H1 (cell line): Measurements from ENCODE around the gene OTUD5. TPM values are rescaled to one million over a fixed set of nuclear protein-coding genes. Genes with fewer than 3 reads are reported as not detected.
"Not testable (repeated sequence)": the region's sequence is repeated elsewhere in the genome, so short reads cannot be mapped to it uniquely, and the experiment has no call there.

Experiments used
- CTCF ChIA-PET: fragments of 300-600 bp; sonication (Branson Sonifier 250); formaldehyde crosslinking; loops from one replicate; lab custom pipeline; 2021; ENCODE audit not compliant: partially characterized antibody; lab: Charles Lee
- POLR2A ChIA-PET: fragments of 300-600 bp; sonication (Branson Sonifier 250); formaldehyde crosslinking; loops from one replicate; lab custom pipeline; 2021; ENCODE audit warnings: inconsistent platforms; ENCODE audit not compliant: partially characterized antibody; lab: Charles Lee
- DNase-seq, 2 experiments: peaks; one replicate each; pipeline versions ENCODE4 v3.0.0 to v3.0.0-alpha.2; 2010 to 2022; ENCODE audit warnings: low spot score in 2 of 2, low read depth in 1 of 2, mixed read lengths in 1 of 2
- FAIRE-seq: peaks from 2 replicates; lab custom pipeline; 2011; peaks lifted over from hg19 to GRCh38; lab: Jason Lieb, UNC
- H2AFZ ChIP-seq: 2 replicates; pipeline ENCODE4 v1.8.1; 2012; ENCODE audit warnings: low read length, inconsistent platforms
- H2AK5ac ChIP-seq: 2 replicates; pipeline ENCODE4 v1.6.1; 2013; ENCODE audit warnings: low read depth, low read length
- H2BK120ac ChIP-seq: replicated peaks from 2 replicates; pipeline ENCODE3; 2013; ENCODE audit warnings: low read depth, low read length, inconsistent platforms
- H2BK12ac ChIP-seq: 2 replicates; pipeline ENCODE4 v1.6.1; 2013; ENCODE audit warnings: low read depth, low read length
- H2BK15ac ChIP-seq: 2 replicates; pipeline ENCODE4 v1.6.1; 2013; ENCODE audit warnings: low read length
- H2BK20ac ChIP-seq: 2 replicates; pipeline ENCODE4 v1.6.1; 2013; ENCODE audit warnings: low read length
- H2BK5ac ChIP-seq: 2 replicates; pipeline ENCODE4 v1.6.1; 2013; ENCODE audit warnings: low read depth, low read length
- H3K14ac ChIP-seq: 2 replicates; pipeline ENCODE4 v1.6.1; 2013; ENCODE audit warnings: inconsistent platforms; ENCODE audit not compliant: insufficient read length
- H3K18ac ChIP-seq: 2 replicates; pipeline ENCODE4 v1.6.1; 2013; ENCODE audit warnings: low read length; ENCODE audit errors: extremely low read depth
- H3K23ac ChIP-seq: 2 replicates; pipeline ENCODE4 v1.6.1; 2013; ENCODE audit warnings: inconsistent platforms; ENCODE audit not compliant: insufficient read length
- H3K23me2 ChIP-seq: 2 replicates; pipeline ENCODE4 v1.6.1; 2013; ENCODE audit warnings: low read depth, low read length
- H3K27ac ChIP-seq: 2 replicates; pipeline ENCODE4 v1.6.1; 2011; ENCODE audit warnings: low read depth, low read length, inconsistent platforms
- H3K27me3 ChIP-seq, 4 experiments: replicated peaks in 1 of 4; 1 replicate in 1 of 4; 2 replicates in 3 of 4; pipeline versions ENCODE4 v1.6.1 to v1.8.1; 2011 to 2013; ENCODE audit warnings: low read length in 3 of 4, mild to moderate bottlenecking in 3 of 4, inconsistent platforms in 2 of 4, mixed read lengths in 2 of 4, moderate library complexity in 1 of 4; ENCODE audit not compliant: control insufficient read depth in 3 of 4, insufficient read depth in 3 of 4; ENCODE audit errors: extremely low read depth in 1 of 4
- H3K36me3 ChIP-seq, 4 experiments: 2 replicates each; pipeline versions ENCODE4 v1.6.1 to v1.8.1; 2011 to 2013; ENCODE audit warnings: mild to moderate bottlenecking in 4 of 4, low read length in 3 of 4, moderate library complexity in 2 of 4, control low read depth in 1 of 4, inconsistent platforms in 1 of 4; ENCODE audit not compliant: insufficient read depth in 4 of 4, control insufficient read depth in 2 of 4
- H3K4ac ChIP-seq: replicated peaks from 2 replicates; pipeline ENCODE3; 2013; ENCODE audit warnings: low read length, low read depth, mixed read lengths, inconsistent platforms; ENCODE audit not compliant: insufficient read length
- H3K4me1 ChIP-seq, 4 experiments: replicated peaks in 1 of 4; 1 replicate in 1 of 4; 2 replicates in 3 of 4; pipeline versions ENCODE4 v1.6.1 to v1.8.1; 2011 to 2013; ENCODE audit warnings: low read length in 3 of 4, inconsistent platforms in 2 of 4, mixed read lengths in 1 of 4; ENCODE audit not compliant: insufficient read depth in 4 of 4, control insufficient read depth in 3 of 4
- H3K4me2 ChIP-seq, 2 experiments: 2 replicates each; pipeline versions ENCODE4 v1.6.1 to v1.8.1; 2011 to 2013; ENCODE audit warnings: low read depth in 2 of 2, low read length in 2 of 2, control low read depth in 1 of 2, inconsistent platforms in 1 of 2, mild to moderate bottlenecking in 1 of 2; ENCODE audit not compliant: insufficient read depth in 1 of 2
- H3K4me3 ChIP-seq, 4 experiments: fragments of 200-600, 300-600 bp in 1 of 4; sonication (generic), shearing (Covaris generic), sonication (Bioruptor Twin) in 1 of 4; 2 replicates each; pipeline versions ENCODE4 v1.5.1 to v1.8.1; 2011 to 2016; ENCODE audit warnings: low read length in 4 of 4, low read depth in 3 of 4, control low read depth in 2 of 4, inconsistent platforms in 2 of 4, mild to moderate bottlenecking in 2 of 4, mixed read lengths in 1 of 4, moderate library complexity in 1 of 4; ENCODE audit not compliant: insufficient read depth in 2 of 4; ENCODE audit errors: extremely low read depth in 1 of 4
- H3K56ac ChIP-seq: replicated peaks from 2 replicates; pipeline ENCODE3; 2013; ENCODE audit warnings: low read depth, mild to moderate bottlenecking, mixed read lengths, low read length, inconsistent platforms; ENCODE audit not compliant: insufficient read length
- H3K79me1 ChIP-seq: 2 replicates; pipeline ENCODE4 v1.6.1; 2013; ENCODE audit warnings: low read depth, low read length, control low read depth
- H3K79me2 ChIP-seq, 2 experiments: 2 replicates each; pipeline versions ENCODE4 v1.6.1 to v1.8.1; 2012 to 2013; ENCODE audit warnings: low read length in 2 of 2, mild to moderate bottlenecking in 2 of 2, inconsistent platforms in 1 of 2; ENCODE audit not compliant: insufficient read depth in 2 of 2, control insufficient read depth in 1 of 2
- H3K9ac ChIP-seq, 4 experiments: replicated peaks in 1 of 4; 1 replicate in 1 of 4; 2 replicates in 3 of 4; pipeline versions ENCODE4 v1.6.1 to v1.8.1; 2011 to 2013; ENCODE audit warnings: low read depth in 3 of 4, low read length in 3 of 4, control low read depth in 2 of 4, mild to moderate bottlenecking in 2 of 4, moderate library complexity in 2 of 4, inconsistent platforms in 1 of 4; ENCODE audit errors: extremely low read depth in 1 of 4
- H3K9me3 ChIP-seq, 2 experiments: 2 replicates each; pipeline versions ENCODE4 v1.6.1 to v1.8.1; 2012 to 2013; ENCODE audit warnings: mild to moderate bottlenecking in 2 of 2, moderate library complexity in 2 of 2, control low read depth in 1 of 2, inconsistent platforms in 1 of 2, low read depth in 1 of 2, low read length in 1 of 2, mixed read lengths in 1 of 2; ENCODE audit not compliant: insufficient read depth in 2 of 2
- H4K20me1 ChIP-seq, 2 experiments: replicated peaks in 1 of 2; 2 replicates each; pipeline versions ENCODE3 to v1.8.1; 2011 to 2013; ENCODE audit warnings: inconsistent platforms in 2 of 2, low read length in 2 of 2, mild to moderate bottlenecking in 1 of 2; ENCODE audit not compliant: insufficient read depth in 2 of 2, control insufficient read depth in 1 of 2
- H4K5ac ChIP-seq: 2 replicates; pipeline ENCODE4 v1.6.1; 2013; ENCODE audit warnings: low read length, low read depth, mixed read lengths, inconsistent platforms; ENCODE audit not compliant: insufficient read length
- H4K8ac ChIP-seq: 2 replicates; pipeline ENCODE4 v1.8.0; 2013; ENCODE audit warnings: mild to moderate bottlenecking, moderate library complexity, low read length, inconsistent platforms; ENCODE audit not compliant: insufficient read depth; ENCODE audit errors: extremely low read depth
- H4K91ac ChIP-seq: replicated peaks from 2 replicates; pipeline ENCODE3; 2013; ENCODE audit warnings: low read length, mixed read lengths, inconsistent platforms; ENCODE audit not compliant: insufficient read length
- WGBS, 2 experiments: shearing (Covaris generic) in 1 of 2; methylation state at CpG; one replicate each; pipeline versions ENCODE4 v1.1.6 to v1.1.7; 2013 to 2015; ENCODE audit warnings: low lambda C conversion rate in 2 of 2, mixed read lengths in 2 of 2, inconsistent platforms in 1 of 2, low coverage in 1 of 2, missing lambda C conversion rate in 1 of 2; ENCODE audit not compliant: insufficient replicate concordance in 2 of 2, insufficient coverage in 1 of 2, insufficient read length in 1 of 2; ENCODE audit errors: extremely low coverage in 1 of 2, missing lambda C conversion rate in 1 of 2; 5-methylcytosine and 5-hydroxymethylcytosine counted together
- polyA plus RNA-seq, 7 experiments: library from polyadenylated mRNA; depleted of rRNA in 3 of 7; stranded (reverse) in 5 of 7; unstranded in 2 of 7; fragments of >200 nt in 5 of 7; fragments of 200-250 nt in 2 of 7; gene quantifications; 1 replicate in 5 of 7; 2 replicates in 1 of 7; 4 replicates in 1 of 7; pipeline versions ENCODE4 v1.2.1 to v1.2.3, GENCODE V29; 2011 to 2013; ENCODE audit warnings: missing spikeins in 2 of 7, mixed read lengths in 2 of 7
- small RNA-seq: library from polyadenylated mRNA; stranded (forward); fragments of <200 nt; extraction: miRNeasy Mini kit (QIAGEN cat#:217004); gene quantifications from one replicate; pipeline ENCODE3, GENCODE V24; 2013; ENCODE audit not compliant: insufficient read depth
- total RNA-seq: library from RNA; stranded (reverse); fragmentation: NEBNext Ultra II Directional; extraction: Animal tissue kit (Norgen Biotek cat#: 25700); gene quantifications from 2 replicates; pipeline ENCODE4 v1.2.1, GENCODE V29; 2021

Gene OTUD5
- total and polyA plus RNA-seq, 2 of the 8 experiments (the other 6 are each of a cell fraction or from before 2014, with no cell fraction given), result 46.3 to 53.5 TPM

DNA sequence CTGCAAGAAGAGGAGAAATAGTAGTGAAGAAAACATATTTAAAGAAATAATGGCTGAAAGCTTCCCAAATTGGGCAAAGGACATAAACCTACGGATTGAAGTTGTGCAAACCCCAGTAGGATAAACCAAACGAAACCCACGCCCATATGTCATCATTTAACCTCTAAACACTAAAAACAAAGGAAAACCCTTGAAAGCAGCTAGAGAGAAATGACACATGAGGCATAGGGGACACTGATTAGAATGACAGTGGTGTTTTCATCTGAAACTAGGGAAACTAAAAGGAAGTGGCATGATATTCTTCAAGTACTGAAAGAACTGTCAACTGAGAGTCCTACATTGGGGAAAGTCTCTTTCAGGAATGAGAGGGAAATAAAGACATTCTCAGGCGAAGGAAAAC, 80.5 kb downstream of the OTUD5 start:
- H2BK15ac ChIP-seq, H2AFZ ChIP-seq, H4K20me1 ChIP-seq, H3K27ac ChIP-seq, H3K79me1 ChIP-seq, H3K27me3 ChIP-seq, H3K56ac ChIP-seq, H3K79me2 ChIP-seq, H4K8ac ChIP-seq, H3K9me3 ChIP-seq, H4K91ac ChIP-seq, H3K4ac ChIP-seq, H3K4me3 ChIP-seq, H3K14ac ChIP-seq, CTCF ChIA-PET, H3K18ac ChIP-seq, H2BK120ac ChIP-seq, H2BK12ac ChIP-seq, H3K9ac ChIP-seq, H3K4me2 ChIP-seq, H2BK5ac ChIP-seq, H2AK5ac ChIP-seq, H3K4me1 ChIP-seq, H3K23me2 ChIP-seq, H2BK20ac ChIP-seq, H3K36me3 ChIP-seq, H3K23ac ChIP-seq, DNase-seq, H4K5ac ChIP-seq: not testable (repeated sequence)
- POLR2A ChIA-PET, result interaction anchor here (0.6 to 1.6 kb wide), 3 partner anchors 10 to 33 kb away, joined by 3 to 4 read pairs (median 3); no protein-coding TSS in a partner anchor
- 60% methylated on average over 3 of the region's 4 CpGs; no CpG with 5 or more reads in 1 of the 2 experiments for WGBS, 2 experiments
- peak; percentile 65 for FAIRE-seq

Small RNAs within 50 kb of the gene (small RNA-seq; reads per million reads assigned to genes)
- gene RNU6-722P, result not detected

Other genes starting within 250 kb of the OTUD5 start
- not detected in 2 replicates for gene GLOD5, start 195.9 kb downstream of the OTUD5 start, total RNA-seq
- 0.18 and 0.35 TPM in 2 replicates for gene GLOD5, start 195.9 kb downstream of the OTUD5 start, polyA plus RNA-seq (2011; rRNA removed)
- not detected in 2 replicates for gene GATA1, start 171.0 kb downstream of the OTUD5 start, total RNA-seq
- gene GATA1, start 171.0 kb downstream of the OTUD5 start, polyA plus RNA-seq (2011; rRNA removed), result 0.05 TPM in 2 replicates
- gene HDAC6, start 155.5 kb downstream of the OTUD5 start, total RNA-seq, result 46.4 and 51.8 TPM in 2 replicates
- gene HDAC6, start 155.5 kb downstream of the OTUD5 start, polyA plus RNA-seq (2011; rRNA removed), result 34.0 and 36.4 TPM in 2 replicates
- not detected in 2 replicates for gene ERAS, start 131.1 kb downstream of the OTUD5 start, total RNA-seq
- 0.70 and 0.99 TPM in 2 replicates for gene ERAS, start 131.1 kb downstream of the OTUD5 start, polyA plus RNA-seq (2011; rRNA removed)
- gene PCSK1N, start 122.0 kb downstream of the OTUD5 start, total RNA-seq, result 4.5 TPM in 2 replicates
- gene PCSK1N, start 122.0 kb downstream of the OTUD5 start, polyA plus RNA-seq (2011; rRNA removed), result 3.6 and 7.0 TPM in 2 replicates
- 77.8 and 82.4 TPM in 2 replicates for gene TIMM17B, start 59.8 kb downstream of the OTUD5 start, total RNA-seq
- 246 and 284 TPM in 2 replicates for gene TIMM17B, start 59.8 kb downstream of the OTUD5 start, polyA plus RNA-seq (2011; rRNA removed)
- gene PQBP1, start 59.7 kb downstream of the OTUD5 start, total RNA-seq, result 95.9 and 101 TPM in 2 replicates
- gene PQBP1, start 59.7 kb downstream of the OTUD5 start, polyA plus RNA-seq (2011; rRNA removed), result 91.7 and 124 TPM in 2 replicates
- 20.4 and 21.4 TPM in 2 replicates for gene SLC35A2, start 46.0 kb downstream of the OTUD5 start, total RNA-seq
- gene SLC35A2, start 46.0 kb downstream of the OTUD5 start, polyA plus RNA-seq (2011; rRNA removed), result 48.3 and 52.1 TPM in 2 replicates
- 180 and 190 TPM in 2 replicates for gene PIM2, start 38.6 kb downstream of the OTUD5 start, total RNA-seq
- gene PIM2, start 38.6 kb downstream of the OTUD5 start, polyA plus RNA-seq (2011; rRNA removed), result 203 and 257 TPM in 2 replicates
- gene KCND1, start 14.2 kb upstream of the OTUD5 start, total RNA-seq, result 4.8 and 6.8 TPM in 2 replicates
- 3.1 and 4.5 TPM in 2 replicates for gene KCND1, start 14.2 kb upstream of the OTUD5 start, polyA plus RNA-seq (2011; rRNA removed)
- gene GRIPAP1, start 44.7 kb upstream of the OTUD5 start, total RNA-seq, result 44.5 and 55.9 TPM in 2 replicates
- gene GRIPAP1, start 44.7 kb upstream of the OTUD5 start, polyA plus RNA-seq (2011; rRNA removed), result 21.6 and 26.6 TPM in 2 replicates
- gene TFE3, start 85.8 kb upstream of the OTUD5 start, total RNA-seq, result 52.9 and 55.2 TPM in 2 replicates
- 33.7 and 81.1 TPM in 2 replicates for gene TFE3, start 85.8 kb upstream of the OTUD5 start, polyA plus RNA-seq (2011; rRNA removed)
- 11.8 and 11.9 TPM in 2 replicates for gene CCDC120, start 101.4 kb upstream of the OTUD5 start, total RNA-seq
- gene CCDC120, start 101.4 kb upstream of the OTUD5 start, polyA plus RNA-seq (2011; rRNA removed), result 4.9 and 8.6 TPM in 2 replicates
- gene PRAF2, start 116.4 kb upstream of the OTUD5 start, total RNA-seq, result 11.3 and 12.1 TPM in 2 replicates
- 15.4 and 18.9 TPM in 2 replicates for gene PRAF2, start 116.4 kb upstream of the OTUD5 start, polyA plus RNA-seq (2011; rRNA removed)
- gene WDR45, start 122.3 kb upstream of the OTUD5 start, total RNA-seq, result 26.0 and 27.9 TPM in 2 replicates
- gene WDR45, start 122.3 kb upstream of the OTUD5 start, polyA plus RNA-seq (2011; rRNA removed), result 49.7 and 50.6 TPM in 2 replicates
- gene GPKOW, start 166.1 kb upstream of the OTUD5 start, total RNA-seq, result 16.8 and 17.9 TPM in 2 replicates
- gene GPKOW, start 166.1 kb upstream of the OTUD5 start, polyA plus RNA-seq (2011; rRNA removed), result 11.9 and 14.0 TPM in 2 replicates
- 0.37 and 0.46 TPM in 2 replicates for gene MAGIX, start 205.2 kb upstream of the OTUD5 start, total RNA-seq
- gene MAGIX, start 205.2 kb upstream of the OTUD5 start, polyA plus RNA-seq (2011; rRNA removed), result 1.1 and 1.9 TPM in 2 replicates
- 9.0 and 10.3 TPM in 2 replicates for gene PLP2, start 214.3 kb upstream of the OTUD5 start, total RNA-seq
- gene PLP2, start 214.3 kb upstream of the OTUD5 start, polyA plus RNA-seq (2011; rRNA removed), result 23.4 and 25.6 TPM in 2 replicates
- gene PRICKLE3, start 228.8 kb upstream of the OTUD5 start, total RNA-seq, result 8.4 and 10.6 TPM in 2 replicates
- gene PRICKLE3, start 228.8 kb upstream of the OTUD5 start, polyA plus RNA-seq (2011; rRNA removed), result 9.1 and 15.1 TPM in 2 replicates
- 10.2 and 10.8 TPM in 2 replicates for gene SYP, start 242.6 kb upstream of the OTUD5 start, total RNA-seq
- gene SYP, start 242.6 kb upstream of the OTUD5 start, polyA plus RNA-seq (2011; rRNA removed), result 4.3 and 7.2 TPM in 2 replicates